Stimulated activated CD4-positive, alpha-beta T cell treated with anti-CD3 and anti-CD28 coated beads, Interleukin-1b, Interleukin-23, amount 100 ng/mL, for 48 hours (primary cell): Measurements from ENCODE around the gene SORCS2.

Experiments used
- DNase-seq: peaks from one replicate; pipeline ENCODE4 v3.0.0-alpha.2; 2020

SORCS2 gene

DNA sequence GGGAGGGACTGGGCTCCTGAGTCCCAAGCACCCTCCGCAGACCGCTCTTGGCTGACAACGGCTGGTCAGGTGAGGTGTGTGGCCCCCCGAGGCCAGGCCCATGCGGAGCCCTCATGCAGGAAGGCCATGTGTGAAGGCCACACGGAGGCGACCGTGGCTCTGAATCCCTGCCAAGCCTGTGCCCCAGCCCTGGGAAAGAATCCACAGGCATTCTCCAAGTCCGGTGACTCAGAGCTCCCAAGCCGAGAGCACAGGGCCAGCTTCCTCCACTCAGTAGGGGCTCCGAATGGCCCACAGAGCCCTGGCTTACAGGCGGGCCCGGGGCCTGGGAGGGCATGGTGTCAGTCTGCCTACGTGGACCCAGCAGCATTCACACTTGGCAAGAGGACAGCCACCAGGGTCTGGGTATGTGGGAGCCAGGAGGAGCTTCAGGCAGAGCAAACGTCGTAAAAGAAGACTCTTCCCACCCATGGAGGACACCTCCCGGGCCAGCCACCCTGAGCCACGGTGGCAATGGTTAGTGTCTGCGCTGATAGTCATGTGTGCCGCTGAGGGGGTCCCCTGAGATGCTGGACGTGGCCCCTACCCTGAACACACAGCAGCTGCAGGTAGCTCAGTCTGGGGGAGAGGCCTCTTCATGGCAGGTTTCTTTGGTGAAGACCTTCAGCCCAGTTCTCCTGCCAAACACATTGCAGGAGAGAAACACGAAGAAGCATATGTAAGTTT, 136.7 kb downstream of the SORCS2 start:
- DNase-seq = no peak

GRCh38 chr4:7330031-7330596, 137.8 kb downstream of the SORCS2 start:
- DNase-seq = no peak

DNA sequence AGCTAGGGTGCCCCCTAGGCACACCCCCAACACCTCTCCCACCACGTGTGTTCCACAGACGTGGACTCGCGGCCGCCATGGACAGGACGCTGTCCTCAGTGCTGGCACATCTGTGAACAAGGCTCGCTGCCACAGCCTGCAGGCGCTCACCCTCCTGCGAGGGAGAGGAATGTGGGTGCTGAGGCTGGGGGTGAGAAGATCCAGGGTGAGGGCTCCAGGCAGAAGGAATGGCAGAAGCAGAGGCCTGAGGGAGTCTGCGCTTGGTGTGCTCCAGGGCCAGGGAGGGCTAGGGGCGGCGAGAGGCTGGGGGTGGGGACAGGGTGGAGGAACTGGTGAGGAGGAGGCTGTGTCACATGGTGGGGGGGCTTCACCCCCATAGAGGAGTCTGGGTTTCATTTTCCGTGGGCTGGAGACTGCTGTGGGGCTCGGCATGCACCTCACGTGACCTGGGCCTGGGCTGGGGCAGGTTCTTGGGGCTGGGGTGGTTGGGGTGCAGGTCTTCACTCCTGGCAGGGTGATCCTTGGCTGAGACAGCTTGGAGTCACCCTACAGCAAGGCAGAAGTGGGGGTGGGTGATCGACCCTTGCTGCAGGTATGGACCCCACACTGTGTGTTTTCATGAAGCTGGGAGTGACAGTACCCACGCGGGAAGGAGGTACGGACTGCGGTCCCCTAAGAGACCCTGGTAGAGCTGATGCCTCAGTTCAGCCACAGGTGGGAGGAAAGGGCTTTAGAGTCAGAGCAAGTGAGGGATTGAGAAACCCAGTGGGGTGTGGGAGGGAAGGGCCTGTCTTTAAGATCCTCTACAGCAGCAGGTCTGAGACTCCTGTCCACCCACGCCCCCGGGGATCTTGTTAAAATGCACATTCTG, 138.7 kb downstream of the SORCS2 start:
- DNase-seq = no peak

GRCh38 chr4:7331682-7332000, 139.3 kb downstream of the SORCS2 start:
- no peak for DNase-seq

- DNase-seq = no peak
These were observed 140.1 kb downstream of the SORCS2 start for GRCh38 chr4:7332216-7333023.

DNA sequence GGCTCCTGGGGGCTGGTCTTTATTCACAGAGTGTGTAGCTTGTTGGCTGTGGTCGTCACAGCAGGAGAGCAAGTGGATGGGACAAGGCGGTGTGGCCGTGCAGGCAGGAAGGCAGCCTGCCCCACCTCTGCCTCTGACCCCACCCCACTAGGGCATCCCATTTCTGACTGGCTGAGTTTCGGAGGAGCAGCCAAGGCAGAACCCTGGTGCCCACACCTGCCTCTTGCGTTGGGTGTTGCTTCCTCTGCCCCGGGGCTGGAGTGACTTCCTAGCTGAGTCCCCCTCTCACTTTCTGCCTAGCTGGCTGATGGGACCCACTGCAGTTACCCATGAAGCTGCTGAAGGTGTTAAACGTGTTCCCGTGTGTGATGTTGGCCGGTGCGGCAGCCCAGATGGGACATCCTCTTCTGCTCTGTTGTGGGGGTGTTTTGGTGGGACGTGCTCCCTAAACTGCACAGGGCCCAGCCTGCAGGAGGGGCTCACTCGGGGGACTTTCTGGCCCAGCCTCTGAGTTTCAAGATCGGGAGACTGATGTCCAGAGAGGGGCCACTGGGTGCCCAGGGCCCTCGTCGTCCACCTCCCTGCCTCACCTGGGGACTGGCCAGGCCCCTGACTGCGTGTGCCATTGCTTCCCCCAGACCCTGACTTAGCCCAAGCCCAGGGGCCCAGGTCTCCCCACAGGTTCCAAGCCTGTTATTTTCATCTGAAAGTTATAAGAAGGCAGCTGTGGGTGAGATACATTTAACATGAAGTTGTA, 140.9 kb downstream of the SORCS2 start:
- no peak for DNase-seq

GRCh38 chr4:7333801-7334421, 141.6 kb downstream of the SORCS2 start:
- no peak for DNase-seq

- no peak for DNase-seq
These were observed 142.4 kb downstream of the SORCS2 start for GRCh38 chr4:7334521-7335275.

GRCh38 chr4:7335344-7336066, 143.2 kb downstream of the SORCS2 start:
- DNase-seq = peak; percentile 69

DNA sequence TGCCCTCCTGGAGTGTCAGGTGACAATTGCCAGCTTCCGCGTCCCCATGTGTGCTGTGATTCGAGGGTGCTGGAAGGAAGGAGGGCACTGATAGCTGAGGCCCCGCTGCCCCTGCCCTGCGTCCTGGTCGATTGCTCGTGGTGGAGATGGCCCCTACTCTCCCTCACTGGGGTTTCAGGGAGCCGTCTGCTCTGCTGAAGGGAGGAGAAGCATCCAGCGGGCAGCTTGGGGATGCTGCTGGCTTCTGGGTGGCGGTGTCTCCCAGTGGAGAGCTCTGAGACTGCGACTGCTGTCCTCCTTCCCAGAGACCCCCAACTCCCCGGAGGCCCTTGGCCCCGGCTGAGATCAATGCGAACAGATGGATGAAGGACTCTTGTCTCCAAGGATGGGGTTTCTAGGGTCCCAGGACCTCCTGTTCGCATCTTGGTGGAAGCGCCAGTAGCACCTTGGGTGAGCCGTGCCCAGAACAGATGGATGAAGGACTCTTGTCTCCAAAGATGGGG, 143.8 kb downstream of the SORCS2 start:
- no peak for DNase-seq

- DNase-seq = no peak
These were observed 144.4 kb downstream of the SORCS2 start for GRCh38 chr4:7336732-7337131.

DNA sequence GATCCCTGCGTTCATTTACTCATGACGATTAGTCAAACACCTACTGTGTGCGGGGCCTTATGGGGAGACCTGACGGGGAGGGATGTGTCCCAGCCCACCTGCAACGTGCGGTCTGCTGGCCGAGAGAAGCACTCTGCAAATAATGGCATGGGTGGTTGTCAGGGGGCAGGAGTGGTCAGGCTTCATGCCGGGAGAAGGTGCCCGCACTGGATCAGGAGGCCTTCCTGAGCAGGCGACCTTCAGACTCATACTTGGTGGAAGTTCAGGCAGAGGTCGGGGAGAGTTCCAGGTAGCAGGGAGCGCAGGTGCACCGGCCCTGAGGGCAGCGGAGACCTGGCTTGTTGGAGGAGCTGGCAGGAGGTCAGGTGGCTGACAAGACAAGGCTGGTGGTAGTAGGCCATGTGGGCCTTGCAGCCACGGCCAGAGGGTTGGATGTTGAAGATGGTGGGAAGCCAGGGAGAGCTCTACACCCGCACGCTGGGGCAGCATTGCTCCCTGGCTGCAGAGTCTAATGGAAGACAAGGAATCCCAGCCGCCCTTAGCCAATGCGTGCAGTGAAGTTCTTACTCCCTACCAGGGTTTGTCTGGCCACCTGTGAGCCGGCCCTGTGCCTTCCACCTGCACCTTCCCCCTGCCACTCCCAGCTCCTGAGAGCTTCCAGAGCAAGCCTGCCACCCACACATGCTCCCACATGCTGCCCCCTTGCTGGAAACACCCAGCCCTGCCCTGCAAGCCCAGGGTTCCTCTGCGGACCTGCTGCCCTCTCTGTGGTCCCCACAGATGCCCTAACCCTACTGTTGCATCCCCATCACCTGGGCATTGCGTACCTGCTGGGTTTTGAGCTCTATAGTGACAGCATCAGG, 145.1 kb downstream of the SORCS2 start:
- no peak for DNase-seq

GRCh38 chr4:7338059-7338452, 145.7 kb downstream of the SORCS2 start:
- DNase-seq = no peak

GRCh38 chr4:7338876-7339623, 146.7 kb downstream of the SORCS2 start:
- no peak for DNase-seq

- no peak for DNase-seq
These were observed 147.6 kb downstream of the SORCS2 start for GRCh38 chr4:7339751-7340552.

- no peak for DNase-seq
These were observed 148.5 kb downstream of the SORCS2 start for GRCh38 chr4:7340553-7341433.
